NK-92 (cell line): ENCODE data around the gene FLACC1.
"Not testable (repeated sequence)": the region's sequence is repeated elsewhere in the genome, so short reads cannot be mapped to it uniquely, and the experiment has no call there.

Experiments used
- DNase-seq: peaks from one replicate; lab custom pipeline; 2025; ENCODE audit not compliant: unreplicated experiment; lab: John Stamatoyannopoulos, UW

Gene FLACC1, protein sequence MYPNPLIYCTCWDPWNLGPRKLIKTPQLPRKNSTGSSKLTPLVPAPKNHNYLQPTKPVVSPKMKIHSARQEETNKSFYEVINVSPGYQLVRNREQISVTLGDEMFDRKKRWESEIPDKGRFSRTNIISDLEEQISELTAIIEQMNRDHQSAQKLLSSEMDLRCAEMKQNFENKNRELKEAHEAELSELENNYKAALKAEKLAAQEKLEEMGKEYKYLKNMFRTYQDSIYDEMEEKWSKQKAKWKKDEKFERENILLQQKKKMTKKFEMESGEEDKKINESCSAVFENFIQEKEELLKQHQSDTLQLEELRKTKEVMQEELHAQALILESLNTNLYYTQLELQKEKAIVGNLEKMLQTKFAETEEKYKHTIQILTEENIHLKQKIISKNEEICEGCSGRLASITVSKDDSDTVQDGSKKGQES

DNA sequence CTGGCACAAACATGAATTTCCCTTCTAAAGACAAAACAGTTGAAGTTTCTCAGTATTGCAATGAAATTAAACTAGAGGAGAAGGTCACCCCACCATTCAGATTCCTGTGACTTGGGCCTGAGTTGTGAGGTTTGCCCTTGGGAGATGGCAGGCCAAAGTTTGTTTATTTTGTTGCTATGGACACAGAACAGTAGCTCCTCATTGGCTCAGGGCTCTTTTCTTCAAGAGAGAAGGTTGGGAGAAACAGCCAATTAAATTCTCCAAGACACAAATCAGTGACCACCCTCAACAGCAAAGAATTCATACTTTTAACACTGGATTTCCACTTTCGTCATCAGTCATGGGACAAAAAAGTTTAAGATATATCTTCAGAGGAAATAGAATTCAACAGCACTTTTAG lies at the start of gene FLACC1:
TSS of gene FLACC1 (minus strand) at position 125 of the 400 bp plus-strand sequence. CDS start 5,941 bp downstream, outside the sequence.
- no peak for DNase-seq

DNA sequence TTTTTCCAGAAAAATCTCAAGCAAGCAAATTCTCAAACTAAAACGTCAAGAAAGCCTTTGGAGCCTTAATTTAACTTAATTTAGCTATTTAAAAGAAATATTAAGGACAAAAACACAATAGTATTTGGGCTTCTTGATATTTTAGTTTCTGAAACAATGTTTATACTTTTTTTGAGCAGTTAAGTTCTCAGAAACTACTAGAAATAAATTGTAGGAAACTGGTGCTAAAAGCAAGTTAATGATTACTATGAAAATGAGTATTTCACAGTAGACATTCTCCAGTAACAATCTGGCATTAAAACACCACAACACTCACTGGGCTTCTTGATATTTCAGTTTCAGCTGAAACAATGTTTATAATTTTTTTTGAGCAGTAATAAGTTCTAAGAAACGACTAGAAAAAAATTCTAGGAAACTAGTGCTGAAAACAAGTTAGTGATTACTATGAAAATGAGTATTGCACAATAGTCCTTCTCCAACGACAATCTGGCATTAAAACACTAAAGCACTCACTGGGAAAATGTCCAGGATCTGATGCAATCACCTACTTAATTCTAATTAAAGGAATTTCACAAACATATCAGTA lies 49.0 kb upstream of the FLACC1 start:
- DNase-seq: no peak

DNA sequence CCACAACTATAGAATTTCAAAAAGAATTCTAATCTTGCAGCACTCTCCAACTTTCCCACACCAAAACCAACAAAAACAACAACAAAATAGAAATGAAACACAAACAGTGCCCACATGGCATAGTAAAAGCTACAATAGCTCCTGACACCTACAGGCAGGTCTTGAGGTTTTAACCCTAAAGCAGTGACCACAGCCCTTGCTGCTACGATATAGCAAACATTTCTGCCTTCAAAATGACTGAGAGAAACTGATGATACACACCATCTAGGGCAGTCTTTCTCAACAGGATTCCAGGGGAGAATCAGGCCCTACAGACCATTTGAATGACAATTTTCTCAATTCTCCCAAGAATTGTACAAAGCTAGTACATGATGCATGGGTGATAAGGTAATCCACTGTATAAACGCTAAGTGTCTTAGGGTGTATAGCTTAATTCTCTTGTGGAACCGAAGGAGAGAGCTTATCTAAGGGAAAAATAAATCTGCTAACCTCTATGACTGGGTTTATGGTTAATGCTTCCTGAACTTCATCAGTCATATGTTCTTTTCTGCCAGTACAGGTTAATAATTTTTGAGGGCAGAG lies 47.6 kb upstream of the FLACC1 start:
- no peak for DNase-seq

DNA sequence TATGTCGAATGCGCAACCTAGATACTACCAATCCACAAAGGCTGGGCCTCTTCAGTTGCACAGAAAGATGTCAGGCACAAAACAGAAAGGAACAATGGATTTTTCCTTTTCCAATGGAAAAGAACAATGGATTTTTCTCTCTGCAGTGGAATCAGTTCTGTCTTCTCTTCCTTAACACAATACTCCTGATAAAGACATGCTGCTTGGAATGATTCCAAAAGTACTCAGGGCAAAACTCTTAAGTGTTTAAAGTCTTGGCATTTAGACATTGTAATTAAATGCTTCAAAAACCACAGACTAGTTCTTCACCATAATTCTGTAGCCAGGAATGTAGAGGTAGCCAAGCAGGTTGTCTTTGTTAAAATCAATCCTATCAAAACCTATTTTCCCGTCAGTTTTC lies 46.7 kb upstream of the FLACC1 start:
- no peak for DNase-seq

DNA sequence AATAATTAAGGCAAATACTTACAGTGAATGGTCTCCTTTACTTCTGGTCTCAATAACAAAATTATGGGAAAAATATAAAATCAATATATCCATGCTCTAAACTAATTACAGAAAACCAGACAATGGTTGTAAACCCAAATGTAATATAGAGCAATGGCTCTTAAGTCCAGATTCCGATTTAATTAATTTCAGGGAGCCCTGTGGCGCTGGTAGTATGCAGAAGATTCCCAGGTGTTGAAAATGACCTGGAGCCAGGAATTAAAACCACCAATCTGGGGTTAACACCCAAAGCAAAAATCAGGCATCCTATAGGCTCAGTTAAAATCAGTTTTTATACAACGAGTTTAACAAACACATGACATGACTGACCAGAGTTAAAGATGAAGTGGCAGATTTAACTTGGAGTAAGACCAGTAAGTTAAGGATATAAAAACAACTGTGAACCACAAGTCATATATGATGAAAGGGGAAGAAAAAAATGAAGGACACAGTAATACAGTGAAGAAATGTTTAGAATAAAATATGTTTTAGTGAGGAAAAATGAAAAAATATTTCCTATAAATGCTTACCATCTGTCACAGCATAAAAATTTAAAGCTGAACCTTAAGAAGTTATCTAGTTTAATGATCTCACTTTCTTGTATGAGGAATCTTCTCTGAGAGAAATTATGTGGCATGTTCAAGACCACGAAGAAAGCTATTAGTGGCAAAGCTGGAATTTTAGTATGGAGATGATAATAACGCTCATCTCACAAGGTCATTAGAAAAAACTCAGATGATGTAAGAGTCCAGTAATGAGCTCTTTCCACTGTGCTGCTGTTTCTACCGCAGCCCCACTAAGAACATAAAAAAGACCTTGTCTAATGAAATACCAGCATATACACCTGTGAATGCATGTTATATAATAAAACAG lies 45.8 kb upstream of the FLACC1 start:
- DNase-seq: no peak

DNA sequence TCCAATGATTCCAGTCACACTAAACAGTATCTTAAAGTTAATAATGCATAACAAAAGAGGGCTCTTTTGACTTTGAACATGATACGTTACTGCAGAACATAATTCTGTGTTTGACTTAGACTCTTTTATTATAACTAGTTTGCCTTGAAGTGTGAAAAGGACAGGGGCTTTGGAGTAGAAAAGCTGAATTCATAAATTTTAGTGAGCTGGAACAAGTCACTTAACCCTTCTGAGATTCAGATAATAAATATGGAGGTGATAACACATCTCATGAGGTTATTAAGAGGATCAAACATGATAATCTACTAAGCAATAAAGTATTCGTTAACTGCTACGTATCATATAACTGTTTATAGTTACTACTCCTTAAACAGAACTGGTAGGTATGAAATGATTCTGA lies 44.7 kb upstream of the FLACC1 start:
- no peak for DNase-seq

DNA sequence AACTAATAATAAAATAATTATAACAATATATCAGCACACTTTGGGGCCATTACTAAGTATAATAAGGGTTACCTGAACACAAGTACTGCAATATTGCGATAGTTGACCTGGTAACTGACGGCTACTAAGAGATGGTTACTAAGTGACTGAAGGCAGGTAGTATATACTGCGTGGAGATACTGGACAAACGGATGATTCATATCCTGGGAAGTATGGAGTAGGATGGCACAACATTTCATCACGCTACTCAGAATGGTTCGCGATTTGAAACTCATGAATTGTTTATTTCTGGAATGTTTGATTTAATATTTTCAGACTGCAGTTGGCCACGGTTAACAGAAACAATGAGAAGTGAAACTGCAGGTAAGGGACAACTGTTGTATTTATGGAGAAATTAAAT lies 39.5 kb upstream of the FLACC1 start:
- no peak for DNase-seq

DNA sequence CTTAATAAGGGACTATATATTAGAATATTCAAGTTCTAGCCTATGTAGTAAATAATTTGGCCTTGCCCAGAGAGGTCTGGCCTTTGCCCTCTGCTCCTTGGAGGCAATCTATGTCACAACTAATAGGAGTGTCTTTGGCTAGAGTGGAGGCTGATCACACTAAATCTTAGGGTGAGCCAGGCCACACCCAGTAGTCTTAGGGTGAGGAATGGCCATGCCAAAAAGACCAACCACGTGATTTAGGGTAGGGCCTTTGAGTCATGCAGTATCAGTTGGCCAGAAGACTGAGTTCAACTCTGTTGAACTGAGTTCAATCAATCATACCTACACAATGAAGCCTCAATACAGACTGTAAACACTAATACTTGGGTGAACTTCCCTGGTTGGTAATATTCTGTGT lies 26.0 kb upstream of the FLACC1 start:
- no peak for DNase-seq

DNA sequence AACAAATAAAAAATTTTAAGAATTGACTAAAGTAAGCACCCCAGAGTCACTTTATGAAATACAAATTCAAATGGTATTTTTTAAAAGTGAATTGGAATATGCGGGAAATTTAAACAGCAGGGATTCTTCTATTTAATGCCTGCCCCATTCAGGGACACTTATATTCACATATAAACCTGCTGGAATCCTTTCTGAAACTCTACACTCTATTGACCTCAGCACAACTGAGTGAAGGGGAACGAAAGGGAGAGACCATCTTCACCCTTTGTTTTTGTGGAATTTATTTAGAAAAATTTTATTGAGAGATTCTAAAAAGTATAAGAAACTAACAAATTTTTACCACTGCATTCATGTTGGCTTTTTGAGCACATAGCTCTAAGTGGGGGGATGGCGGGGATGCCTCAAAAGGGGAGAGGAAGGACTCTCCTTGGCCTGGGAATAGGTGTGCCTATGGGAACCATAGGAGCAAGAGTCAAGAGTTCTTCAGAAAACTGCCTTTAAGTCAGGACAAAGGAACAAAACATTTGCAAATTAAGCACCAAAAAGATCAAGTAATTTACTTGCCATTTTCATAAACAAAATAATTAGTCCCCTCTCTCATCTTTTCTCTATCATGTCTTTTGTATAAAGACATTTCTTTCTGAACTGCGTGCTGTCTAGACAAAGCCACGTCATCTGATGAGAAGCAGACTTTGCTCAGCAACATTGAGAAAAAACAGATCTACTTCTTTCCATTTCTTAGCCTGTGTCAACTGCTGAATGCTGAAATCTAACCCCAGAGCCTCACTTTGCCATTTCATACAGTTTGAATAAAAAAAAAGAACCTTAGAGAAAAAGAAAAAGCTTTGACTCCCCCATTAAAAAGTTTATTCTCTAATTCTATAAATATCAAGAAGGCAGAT lies 21.6 kb upstream of the FLACC1 start:
- DNase-seq: no peak

DNA sequence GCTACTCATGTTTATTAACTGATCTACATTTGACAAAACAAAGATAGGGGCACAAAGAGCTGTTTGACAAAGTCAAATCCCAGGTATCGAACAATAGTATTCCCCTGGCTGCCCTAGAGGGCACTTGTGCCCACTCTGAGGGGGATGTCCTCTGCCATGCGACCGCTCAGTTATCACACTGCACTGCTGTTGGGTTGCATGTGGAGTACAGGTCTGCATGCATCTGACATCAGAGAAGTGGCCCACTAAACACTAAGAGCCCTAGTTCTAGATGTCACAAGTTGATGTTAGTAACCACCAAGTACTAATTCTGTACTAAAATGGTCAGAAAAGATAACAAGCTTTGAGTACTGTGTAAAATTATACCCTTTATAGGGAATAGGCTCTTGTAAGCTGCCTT lies 20.1 kb upstream of the FLACC1 start:
- no peak for DNase-seq

DNA sequence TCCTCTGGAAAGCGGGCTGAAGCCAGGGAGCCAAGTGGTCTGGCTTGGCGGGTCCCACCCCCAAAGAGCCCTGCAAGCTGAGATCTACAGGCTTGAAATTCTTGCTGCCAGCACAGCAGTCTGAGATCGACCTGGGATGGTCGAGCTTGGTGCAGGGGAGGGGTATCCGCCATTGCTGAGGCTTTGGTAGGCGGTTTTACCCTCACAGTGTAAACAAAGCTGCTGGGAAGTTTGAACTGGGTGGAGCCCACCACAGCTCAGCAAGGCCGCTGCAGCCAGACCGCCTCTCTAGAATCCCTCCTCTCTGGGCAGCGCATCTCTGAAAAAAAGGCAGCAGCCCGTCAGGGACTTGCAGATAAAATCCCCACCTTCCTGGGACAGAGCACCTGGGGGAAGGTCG lies 12.6 kb upstream of the FLACC1 start:
- DNase-seq: no peak

DNA sequence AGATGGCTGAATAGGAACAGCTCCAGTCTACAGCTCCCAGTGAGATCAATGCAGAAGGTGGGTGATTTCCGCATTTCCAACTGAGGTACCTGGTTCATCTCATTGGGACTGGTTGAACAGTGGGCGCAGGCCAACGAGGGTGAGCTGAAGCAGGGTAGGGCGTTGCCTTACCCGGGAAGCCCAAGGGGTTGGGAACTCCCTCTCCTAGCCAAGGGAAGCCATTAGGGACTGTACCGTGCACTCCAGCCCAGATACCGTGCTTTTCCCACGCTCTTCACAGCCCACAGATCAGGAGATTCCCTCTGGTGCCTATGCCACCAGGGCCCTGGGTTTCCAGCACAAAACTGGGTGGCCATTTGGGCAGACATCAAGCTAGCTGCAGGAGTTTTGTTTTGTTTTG lies 12.2 kb upstream of the FLACC1 start:
- DNase-seq: not testable (repeated sequence)

DNA sequence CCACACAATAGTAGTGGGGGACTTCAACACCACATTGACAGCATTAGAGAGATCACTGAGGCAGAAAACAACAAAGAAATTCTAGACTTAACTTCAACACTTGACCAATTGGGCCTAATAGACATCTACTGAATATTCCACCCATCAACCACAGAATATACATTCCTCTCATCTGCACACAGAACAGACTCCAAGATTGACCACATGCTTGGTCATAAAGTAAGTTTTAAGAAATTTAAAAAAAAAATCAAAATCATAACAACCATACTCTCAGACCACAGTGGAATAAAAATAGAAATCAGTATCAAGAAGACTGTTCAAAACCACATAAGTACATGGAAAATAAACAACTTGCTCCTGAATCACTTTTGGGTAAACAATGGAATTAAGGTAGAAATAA lies 9.0 kb upstream of the FLACC1 start:
- DNase-seq: no peak

DNA sequence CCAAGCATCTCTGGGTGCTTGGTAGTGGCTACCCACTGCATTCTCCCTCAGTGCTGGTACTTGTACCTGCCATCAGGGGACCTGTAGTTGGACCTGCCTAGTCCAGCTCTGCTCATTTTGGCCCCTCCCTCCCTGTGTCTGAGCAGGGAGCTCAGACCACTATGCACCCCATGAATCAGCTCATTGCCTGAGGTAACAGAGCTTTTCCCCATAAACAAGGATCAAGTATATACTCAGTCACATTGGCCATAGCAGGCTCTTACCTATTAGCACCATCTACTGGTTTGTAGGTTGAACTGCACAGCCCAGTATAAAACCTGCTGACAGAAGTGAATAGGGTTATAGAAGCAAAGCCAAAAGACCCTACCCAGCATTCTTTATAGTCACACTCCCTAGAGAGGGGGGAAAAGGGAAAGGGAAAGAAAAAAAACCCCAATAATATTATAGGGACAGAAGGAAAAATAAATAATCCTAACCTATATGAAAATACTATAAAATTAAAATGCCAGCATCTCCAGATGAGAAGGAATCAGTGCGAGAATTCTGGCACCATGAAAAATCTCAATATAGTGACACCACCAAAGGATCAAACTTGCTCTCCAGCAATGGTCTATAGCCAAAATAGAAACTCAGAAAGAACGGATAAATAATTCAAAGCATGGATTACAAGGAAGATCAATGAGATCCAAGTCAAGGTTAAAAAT lies 6.9 kb upstream of the FLACC1 start:
- no peak for DNase-seq

DNA sequence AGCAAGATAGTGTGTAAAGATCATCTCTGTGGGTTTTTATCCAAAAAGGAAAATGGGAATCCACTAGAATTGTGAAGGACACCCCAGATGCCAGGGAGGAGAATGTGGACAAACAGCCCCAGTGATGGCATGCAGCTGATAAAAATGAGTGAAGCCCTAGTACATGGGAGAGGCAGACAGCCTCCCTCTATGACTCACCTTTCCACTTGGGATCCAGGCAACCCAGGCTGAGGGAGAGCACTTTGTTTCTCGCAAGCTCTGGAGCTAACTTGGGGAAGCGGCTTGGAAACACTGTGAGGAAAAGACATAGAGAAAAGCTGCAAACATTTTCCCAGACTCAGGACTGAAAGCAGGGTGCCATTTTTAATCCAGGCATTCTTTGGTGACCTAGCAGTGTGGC lies 5.3 kb upstream of the FLACC1 start:
- DNase-seq: no peak

DNA sequence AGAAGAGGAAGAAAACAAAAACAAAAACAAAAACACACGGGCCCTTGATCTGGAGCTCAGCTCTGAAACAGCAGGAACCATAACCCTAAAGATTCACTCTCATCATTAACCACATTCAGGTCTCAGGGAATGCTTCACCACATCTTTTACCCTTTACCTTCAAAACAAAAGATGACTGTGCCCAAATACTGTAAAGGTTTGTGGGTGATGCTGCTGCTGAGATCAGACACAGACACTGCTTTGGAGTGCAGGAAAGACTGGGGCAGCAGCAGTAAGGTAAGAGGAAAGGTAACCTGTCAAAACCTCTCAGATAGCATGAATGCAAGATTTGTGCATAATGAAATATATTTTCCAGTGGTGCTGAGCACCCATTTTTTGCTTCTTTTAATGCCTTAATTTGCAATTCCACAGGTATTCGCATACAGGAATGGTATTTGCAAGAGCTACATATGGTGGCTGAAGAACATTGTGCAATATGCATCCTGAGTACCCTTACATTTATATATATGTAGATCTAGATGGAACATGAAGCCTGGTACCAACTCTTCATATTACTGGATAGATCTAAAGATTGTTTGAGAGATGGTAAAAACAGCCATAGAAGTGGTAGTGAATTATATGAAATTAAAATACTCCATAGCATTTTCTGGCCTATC lies 4.1 kb upstream of the FLACC1 start:
- no peak for DNase-seq

DNA sequence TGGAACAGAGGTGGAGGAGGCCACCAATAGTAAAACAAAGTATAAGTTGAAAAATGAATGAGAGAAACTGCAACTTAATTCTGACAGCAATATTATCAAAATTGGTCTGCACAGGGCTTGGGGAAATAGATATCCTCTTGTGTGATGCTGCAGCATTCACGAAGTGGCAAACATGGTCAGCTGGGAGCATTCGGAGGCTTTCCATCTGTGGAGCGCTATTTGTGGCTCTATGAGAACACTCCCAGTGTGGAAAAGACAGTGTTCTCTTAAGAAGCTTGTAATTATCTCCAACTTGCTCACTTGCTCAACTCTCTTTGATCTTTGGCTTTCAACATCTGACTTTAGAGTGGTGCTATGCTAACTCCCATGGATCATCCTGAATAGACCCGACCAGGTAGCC lies 3.1 kb upstream of the FLACC1 start:
- no peak for DNase-seq

DNA sequence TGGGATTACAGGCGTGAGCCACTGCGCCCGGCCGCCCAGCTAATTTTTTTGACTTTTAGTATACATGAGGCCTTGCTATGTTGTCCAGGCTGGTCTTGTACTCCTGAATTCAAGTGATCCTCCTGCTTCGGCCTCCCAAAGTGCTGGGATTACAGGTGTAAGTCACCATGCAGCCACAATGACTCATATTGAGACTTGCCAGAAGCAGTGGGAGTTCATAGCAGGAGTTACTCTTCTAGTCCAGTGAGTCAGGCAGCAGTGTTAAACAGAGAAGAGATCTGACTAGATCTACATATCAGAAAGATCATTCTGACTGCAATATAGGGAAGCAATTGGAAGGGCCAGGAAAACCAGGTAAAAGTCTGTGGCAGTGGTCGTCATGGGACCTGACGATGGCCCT lies 1.5 kb upstream of the FLACC1 start:
- DNase-seq: no peak

DNA sequence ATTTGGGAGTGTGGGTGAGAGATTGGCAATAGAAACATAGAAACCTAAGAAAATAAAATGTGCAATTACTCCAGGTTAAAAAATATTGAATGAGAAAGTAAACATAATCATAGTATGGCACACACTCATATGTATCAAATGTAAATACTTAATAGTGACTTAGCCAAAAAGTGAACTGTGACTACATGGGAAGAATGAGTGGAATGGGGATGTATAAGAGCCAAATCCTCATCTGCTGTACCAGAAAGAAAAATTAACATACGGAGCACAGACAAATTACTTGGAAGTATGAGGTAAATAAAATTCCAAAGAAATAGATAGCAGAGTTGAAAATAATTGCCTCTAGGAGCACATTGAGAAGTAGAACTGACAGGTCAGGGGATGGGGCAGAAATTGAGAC lies 4.0 kb downstream of the FLACC1 start:
- no peak for DNase-seq
